Activated CD8-positive, alpha-beta memory T cell treated with anti-CD3 and anti-CD28 coated beads for 36 hours (primary cell): ENCODE measurements around the gene PARL. TPM values are rescaled to one million over a fixed set of nuclear protein-coding genes. Genes with fewer than 3 reads are reported as not detected.

Source experiments
- CTCF ChIA-PET: fragments of 350-600 bp; sonication (Branson Sonifier 250); formaldehyde crosslinking; loops from one replicate; lab custom pipeline; 2021; ENCODE audit warnings: antibody characterized with exemption; lab: Charles Lee
- POLR2A ChIA-PET: fragments of 350-600 bp; sonication (Branson Sonifier 250); formaldehyde crosslinking; loops from one replicate; lab custom pipeline; 2021; ENCODE audit warnings: antibody characterized with exemption; lab: Charles Lee
- total RNA-seq, 2 experiments: library from RNA; stranded (reverse); gene quantifications; one replicate each; pipeline ENCODE4 v1.2.3, GENCODE V29; 2021

Gene PARL
- total RNA-seq, 2 experiments from 2014 or later, result 96.3 to 107 TPM

DNA sequence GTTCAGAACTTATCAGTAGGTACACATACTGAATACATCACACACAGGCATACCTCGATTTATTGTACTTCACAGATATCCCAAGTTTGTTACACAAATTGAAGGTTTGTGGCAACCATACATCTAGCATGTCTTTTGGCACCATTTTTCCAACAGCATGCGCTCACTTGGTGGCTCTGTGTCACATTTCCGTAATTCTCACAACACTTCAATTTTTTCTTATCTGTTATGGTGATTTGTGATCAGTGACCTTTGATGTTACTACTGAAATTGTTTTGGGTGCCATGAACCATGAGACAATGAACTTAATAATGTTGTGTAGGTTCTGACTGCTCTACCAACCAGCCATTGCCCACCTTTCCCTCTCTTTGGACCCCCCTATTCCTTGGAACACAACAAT lies 10.8 kb downstream of the PARL start:
- POLR2A ChIA-PET, result no interaction called here
- CTCF ChIA-PET, result interaction anchor here (1.4 to 2.6 kb wide), 2 partner anchors 9 to 11 kb away, joined by 3 to 8 read pairs; partner anchors contain the start of gene PARL

DNA sequence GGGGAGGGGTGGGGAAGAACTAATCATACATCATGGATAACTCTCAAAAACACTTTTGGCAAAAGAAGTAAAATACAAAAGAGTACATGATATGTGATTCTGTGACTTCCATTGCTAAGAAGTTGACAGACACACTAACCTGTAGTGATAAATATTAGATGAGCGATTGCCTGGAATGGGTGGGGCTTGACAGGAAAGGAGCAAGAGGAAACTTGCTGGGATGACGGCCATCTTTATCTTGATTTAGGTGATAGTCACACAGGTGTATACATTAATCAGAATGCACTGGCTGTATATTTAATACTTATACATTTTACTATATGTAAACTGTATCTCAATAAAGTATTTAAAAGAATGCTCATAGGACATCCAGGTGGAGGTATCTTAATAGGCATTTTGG lies 13.1 kb downstream of the PARL start:
- POLR2A ChIA-PET, result no interaction called here
- CTCF ChIA-PET, result no interaction called here

DNA sequence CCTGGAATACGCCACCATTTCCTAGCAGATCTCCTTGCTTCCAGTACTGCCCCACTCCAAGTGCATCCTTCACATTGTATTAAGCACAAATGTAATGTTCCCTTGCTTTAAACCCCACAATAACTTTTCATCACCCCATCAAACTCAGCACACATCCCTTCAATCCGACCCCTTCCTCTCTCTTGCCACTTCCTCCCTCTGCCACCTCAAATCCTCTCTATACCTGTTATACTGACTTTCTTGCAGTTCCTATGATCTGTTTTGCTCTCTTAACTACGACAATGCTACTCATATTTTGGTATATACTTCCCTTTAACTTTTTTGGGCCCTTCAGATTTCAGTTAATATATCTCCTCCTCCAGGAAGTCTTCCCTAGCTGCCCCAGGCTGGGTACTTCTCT lies 14.1 kb downstream of the PARL start:
- POLR2A ChIA-PET, result no interaction called here
- CTCF ChIA-PET, result interaction anchor here (0.6 kb wide), 1 partner anchor 785 kb away, joined by 4 read pairs; no protein-coding TSS in a partner anchor

DNA sequence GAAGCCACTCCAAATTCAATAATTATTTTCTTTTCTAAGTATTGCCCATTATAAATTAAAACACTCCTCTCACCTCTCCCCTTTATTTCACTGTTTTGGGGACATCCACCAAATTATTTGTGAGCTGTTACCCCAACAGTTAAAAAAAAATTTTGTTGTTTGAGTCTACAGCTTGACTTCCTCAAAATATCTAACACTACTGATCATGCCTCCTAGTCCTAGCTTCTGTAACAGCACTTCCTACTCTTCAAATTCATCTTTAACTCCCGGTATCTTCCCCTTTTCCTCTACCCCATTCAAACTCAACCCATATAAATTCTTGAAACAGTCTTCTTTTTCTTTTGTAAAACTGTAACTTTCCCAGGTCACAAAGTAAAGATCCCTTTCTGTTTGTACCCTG lies 15.9 kb downstream of the PARL start:
- ChIA-PET POLR2A (no interaction called here), CTCF (interaction anchor here (1.1 kb wide), 1 partner anchor 16 kb away, joined by 4 read pairs; the partner anchor contains the start of gene PARL)

DNA sequence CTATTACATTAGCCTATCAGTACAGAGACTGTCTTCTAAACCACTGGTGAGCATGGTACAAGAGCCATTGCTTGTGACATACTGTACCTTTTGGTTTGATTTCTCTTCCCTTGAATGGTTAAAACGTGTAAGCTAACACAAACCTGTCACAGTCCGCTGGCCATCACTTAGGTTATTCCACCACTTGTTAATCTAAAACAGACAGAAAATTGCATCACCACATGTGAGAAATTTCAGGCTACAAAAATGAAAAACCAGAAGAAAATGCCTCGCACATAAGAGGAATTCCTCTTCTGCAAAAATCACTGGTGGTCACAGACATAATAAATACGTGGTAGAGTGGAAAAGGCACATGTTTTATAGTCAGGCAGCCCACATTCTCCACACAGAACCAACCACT lies 22.1 kb downstream of the PARL start:
- ChIA-PET POLR2A (no interaction called here), CTCF (interaction anchor here (0.6 kb wide), 1 partner anchor 20 kb away, joined by 3 read pairs; no protein-coding TSS in a partner anchor)

DNA sequence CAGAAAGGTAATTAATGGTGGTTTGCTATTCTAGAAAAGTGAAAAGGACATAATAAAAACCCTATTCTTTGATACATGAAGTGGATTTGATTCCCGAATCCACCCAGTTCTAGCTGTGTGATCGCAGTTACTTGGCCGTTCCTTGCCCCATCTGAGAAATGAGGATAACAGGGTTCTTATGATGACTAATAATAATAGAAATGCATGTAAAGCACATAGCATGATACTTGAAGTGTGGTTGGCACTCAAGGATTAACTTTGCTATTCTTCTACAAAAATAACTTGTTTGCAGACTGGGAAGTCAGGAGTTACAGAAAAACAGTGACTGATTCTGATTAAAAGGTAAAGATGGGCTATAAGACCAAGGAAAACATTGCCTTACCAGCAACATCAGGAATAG lies 26.8 kb downstream of the PARL start:
- POLR2A ChIA-PET, result no interaction called here
- CTCF ChIA-PET, result no interaction called here

DNA sequence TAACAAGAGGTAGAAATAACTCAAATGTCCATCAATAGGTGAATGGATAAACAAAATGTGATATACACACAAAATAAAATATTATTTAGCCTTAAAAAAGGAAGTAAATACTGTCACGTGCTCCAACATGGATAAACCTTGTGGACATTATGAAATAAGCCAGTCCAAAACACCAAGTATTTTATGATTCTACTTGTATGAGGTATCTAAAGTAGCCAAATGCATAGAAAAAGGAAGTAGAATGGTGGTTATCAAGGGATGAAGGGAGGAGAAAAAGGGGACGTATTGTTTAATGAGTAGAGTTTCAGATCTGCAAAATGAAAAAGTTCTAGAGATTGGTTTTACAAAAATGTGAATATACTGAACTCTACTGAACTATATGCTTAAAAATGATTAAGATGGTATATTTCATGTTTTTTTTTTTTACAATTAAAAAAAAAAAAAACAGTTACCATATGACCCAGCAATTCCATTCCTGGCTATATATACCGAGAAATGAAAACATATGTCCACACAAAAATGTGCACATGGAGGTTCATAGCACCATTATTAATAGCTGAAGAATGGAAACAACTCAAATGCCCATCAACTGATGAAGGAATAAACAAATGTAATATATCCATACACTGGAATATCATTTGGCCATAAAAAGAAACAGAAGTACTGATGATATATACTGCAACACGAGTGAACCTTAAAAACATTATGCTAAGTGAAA lies 30.2 kb downstream of the PARL start:
- POLR2A ChIA-PET, result no interaction called here
- CTCF ChIA-PET, result no interaction called here

DNA sequence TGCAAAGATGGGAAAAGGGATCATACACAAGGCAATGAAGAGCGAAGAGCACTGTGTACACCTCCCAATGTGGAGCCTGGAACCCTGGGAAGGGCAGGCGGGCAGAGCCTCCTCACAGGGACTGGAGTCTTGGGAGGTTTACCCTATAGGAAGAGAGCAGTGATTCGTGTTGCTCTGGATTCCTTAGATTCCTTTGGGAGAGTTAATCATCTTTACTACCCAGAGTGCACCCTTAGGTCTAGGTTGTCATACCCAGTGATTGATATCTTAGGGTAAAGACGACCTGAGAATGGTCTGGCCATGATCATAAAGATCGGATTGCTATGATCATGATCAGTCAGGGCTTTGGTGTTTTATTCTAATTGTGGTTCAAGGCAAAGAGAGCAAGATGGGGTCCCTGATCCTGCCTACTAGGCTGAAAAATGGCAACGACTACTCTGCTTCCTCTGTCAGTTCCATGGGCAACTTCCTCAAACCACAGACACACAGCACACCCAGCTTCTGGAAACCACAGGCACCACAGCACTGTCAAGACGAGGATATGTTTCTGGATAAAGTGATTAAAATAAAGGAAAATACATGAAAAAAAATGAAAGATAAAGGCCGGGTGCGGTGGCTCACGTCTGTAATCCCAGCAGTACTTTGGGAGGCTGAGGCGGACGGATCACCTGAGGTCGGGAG lies 38.9 kb downstream of the PARL start:
- ChIA-PET CTCF (interaction anchor here (1.6 kb wide), 1 partner anchor 38 kb away, joined by 5 read pairs; the partner anchor contains the start of gene PARL), POLR2A (no interaction called here)

DNA sequence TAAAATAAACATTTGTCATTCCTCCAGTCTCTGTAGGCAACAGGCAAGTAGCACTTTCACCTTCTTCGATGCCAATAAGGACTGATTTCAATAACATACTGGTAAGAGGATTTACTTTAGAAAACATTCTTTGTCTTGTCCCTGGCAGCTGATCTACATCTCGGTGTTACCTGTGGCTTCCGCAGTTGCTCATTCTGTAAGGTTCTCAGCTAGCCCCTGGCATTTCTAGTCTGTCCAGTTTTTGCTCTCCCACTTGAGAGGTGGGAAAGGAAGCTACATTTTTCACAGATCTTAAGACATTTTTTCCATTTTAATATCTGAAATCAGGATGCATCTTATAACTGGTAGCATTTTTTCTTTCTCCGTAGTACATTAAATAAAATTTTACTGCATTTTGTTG lies 39.6 kb downstream of the PARL start:
- ChIA-PET CTCF (interaction anchor here (1.6 kb wide), 1 partner anchor 39 kb away, joined by 5 read pairs; the partner anchor contains the start of gene PARL), POLR2A (no interaction called here)

DNA sequence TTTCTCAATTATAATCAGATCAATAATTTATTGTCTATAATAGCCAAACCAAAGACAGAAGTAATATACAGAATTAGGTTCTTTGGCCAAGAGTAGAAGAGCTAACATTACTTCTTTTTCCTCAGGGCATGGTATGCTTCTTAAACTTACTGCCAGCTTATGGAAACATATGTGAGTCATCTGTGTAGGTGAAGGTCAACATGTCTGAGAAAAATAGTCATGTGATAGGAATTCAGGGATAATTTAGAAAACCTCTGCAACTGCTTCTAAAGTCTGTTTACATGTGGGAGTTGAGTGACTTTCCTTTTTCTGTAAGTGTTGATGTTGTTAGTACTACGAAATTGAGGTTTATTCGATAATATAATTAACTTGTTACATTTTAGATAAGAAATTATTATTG lies 40.1 kb downstream of the PARL start:
- POLR2A ChIA-PET, result no interaction called here

DNA sequence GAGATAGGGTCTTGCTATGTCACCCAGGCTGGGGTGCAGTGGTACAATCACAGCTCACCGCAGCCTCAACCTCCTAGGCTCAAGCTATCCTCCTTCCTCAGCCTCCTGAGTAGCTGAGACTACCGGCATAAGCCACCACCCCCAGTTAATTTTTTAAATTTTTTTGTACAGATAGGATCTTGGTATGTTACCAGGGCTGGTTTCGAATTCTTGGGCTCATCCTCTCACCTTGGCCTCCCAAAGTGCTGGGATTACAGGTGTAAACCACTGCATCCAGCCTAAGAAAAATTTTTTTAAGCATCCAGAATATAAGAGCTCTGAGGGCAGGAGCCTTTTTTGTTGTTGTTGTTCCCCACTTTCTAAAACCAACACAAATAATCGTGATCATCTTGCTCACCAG lies 44.9 kb downstream of the PARL start:
- CTCF ChIA-PET, result no interaction called here

More for the DNA sequence above, 40.1 kb downstream of the PARL start:
- CTCF ChIA-PET, result interaction anchor here (0.9 to 1.6 kb wide), 2 partner anchors 9 to 40 kb away, joined by 3 to 5 read pairs; partner anchors contain the start of gene PARL

DNA sequence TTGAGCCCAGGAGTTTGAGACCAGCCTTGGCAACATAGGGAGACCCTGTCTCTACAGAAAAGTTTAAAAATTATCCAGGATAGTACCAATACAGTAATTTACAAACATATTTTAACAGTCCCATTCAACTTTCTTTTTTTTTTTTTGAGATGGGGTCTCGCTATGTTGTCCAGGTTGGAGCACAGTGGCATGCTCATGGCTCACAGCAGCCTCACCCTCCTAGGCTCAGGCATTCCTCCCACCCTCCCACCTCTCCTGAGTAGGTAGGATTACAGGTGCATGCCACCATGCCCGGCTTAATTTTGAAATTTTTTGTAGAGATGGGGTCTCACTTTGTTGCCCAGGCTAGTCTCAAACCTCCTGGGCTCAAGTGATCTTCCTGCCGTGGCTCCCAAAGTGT lies 46.8 kb downstream of the PARL start:
- CTCF ChIA-PET, result no interaction called here
- POLR2A ChIA-PET, result no interaction called here

More for the DNA sequence above, 44.9 kb downstream of the PARL start:
- POLR2A ChIA-PET, result no interaction called here

DNA sequence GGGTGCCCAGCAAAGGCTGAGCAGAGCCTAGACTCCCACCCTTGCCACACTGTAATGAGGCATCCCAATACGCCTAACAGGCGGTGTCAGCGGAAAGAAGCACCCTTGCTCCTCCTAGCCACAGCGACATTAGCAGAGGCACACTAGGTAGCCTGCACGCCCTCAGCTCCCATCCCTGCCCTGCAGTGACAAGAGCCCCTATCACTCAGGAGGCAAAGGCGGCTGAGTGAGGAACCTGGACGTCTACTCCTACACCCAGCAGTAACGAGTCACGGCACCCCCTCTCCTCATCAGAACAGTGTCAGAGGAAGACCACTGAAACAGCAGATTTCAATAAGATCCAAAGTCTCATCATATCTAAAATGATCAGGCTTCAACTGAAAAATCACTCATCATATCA lies 47.3 kb downstream of the PARL start:
- ChIA-PET POLR2A (no interaction called here), CTCF (interaction anchor here (0.6 kb wide), 1 partner anchor 50 kb away, joined by 3 read pairs; no protein-coding TSS in a partner anchor)

DNA sequence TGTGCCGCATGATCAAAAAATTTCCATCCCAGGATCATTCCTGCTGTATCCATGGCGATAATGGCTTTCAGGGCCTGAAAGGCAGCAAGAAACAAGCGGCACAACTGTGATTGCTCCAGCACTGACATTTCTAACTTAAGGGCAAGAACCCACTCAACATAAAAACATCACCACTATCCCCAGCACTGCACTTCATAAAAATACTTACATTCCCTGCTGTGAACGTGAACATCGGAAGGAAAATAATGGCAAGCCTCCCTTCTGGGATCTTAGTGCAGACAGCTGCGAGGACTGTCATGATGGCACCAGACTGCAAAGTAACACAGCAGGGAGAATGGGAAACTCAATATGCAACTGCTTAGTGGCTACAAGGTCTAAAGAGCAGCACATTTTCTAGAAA lies 51.2 kb downstream of the PARL start:
- ChIA-PET CTCF (interaction anchor here (1.5 kb wide), 1 partner anchor 18 kb away, joined by 3 read pairs; no protein-coding TSS in a partner anchor), POLR2A (no interaction called here)

DNA sequence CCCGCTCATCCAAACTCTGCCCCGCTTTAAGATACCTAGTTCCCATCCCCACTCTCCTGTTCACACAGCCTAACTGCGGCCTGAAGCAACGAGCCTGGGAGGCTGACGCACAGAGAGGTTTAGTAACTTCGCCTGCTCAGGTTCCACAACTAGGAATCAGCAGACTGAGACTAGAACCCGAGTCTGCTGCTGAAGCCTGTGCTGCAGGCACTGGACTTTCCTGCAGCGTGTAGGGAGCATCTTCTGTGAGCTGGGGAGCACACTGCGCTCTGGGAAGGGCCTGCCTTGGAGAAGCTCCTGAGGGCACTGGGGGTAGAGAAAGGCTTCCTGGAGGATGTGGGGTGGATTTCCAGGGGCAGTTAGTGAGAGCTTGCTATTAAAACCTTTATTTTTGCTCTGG lies 54.5 kb downstream of the PARL start:
- POLR2A ChIA-PET, result no interaction called here
- CTCF ChIA-PET, result no interaction called here

DNA sequence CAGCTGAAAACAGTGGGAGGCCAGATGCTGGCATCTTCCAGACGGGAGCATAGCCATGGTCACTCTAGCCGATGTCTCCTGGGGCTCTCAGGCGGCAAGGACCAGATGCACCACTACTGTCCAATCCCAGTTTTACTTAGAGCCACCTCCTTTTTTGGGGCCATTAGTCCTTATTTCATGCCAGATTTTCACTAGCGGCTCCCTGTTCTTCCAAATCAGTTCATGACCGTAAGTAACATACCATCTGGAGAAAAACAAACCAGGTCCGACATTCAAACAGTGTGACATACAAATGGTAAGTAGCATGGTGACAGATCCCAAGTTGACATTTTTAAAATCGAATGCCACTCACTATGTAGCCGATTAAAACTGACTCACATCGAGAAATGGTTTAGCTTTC lies 55.2 kb downstream of the PARL start:
- POLR2A ChIA-PET, result no interaction called here
- CTCF ChIA-PET, result no interaction called here

DNA sequence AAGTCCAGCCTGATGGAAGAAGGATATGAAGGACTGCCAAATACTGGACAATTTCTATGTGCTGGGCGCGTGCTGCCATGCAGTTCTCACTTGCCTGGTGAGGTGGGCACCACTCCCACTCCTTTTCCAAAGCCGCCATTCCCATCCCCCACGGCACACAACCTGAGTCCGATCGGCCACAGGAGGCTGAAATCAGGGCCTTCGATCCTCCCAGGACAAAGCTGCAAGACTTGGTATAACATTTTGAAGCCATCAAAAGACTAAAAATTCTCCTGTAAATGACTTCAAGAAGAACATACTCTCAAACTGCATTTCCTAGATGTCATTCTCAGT lies 56.2 kb downstream of the PARL start:
- POLR2A ChIA-PET, result no interaction called here
- CTCF ChIA-PET, result no interaction called here

DNA sequence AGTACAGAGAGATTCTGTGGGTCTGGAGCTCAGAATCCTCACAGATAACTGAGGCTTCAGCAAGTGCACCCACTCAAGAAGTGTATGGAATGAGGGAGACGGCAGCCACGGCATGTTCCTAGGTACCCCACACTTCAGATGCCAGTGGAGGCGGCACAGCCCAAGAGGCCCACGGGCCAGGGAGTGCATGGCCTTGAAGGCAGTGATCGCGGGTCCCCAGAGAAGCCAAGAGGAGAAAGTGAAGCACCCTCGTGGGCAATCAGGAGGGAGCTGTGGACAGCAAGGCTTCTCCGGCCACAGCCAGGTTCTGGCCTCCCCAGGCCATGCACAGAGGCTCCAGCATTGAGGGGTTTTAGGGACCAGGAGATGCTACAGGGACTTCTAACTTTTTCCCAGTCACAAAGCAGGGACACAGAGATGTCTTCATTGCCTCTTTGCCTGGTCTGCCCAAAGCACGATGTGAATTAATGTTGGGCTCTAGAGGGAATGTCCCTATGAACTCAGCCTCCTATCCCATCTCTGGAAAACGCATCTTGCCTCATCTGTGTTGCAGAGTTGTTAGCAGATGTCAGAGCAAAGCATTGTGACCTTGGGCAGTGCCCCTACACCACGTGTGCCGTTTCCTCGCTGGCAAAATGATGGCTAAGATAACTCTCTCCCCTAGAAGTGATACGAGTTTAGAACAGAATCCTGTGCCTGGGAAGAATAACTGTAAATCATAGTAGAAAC lies 56.7 kb downstream of the PARL start:
- CTCF ChIA-PET, result no interaction called here
- POLR2A ChIA-PET, result no interaction called here

DNA sequence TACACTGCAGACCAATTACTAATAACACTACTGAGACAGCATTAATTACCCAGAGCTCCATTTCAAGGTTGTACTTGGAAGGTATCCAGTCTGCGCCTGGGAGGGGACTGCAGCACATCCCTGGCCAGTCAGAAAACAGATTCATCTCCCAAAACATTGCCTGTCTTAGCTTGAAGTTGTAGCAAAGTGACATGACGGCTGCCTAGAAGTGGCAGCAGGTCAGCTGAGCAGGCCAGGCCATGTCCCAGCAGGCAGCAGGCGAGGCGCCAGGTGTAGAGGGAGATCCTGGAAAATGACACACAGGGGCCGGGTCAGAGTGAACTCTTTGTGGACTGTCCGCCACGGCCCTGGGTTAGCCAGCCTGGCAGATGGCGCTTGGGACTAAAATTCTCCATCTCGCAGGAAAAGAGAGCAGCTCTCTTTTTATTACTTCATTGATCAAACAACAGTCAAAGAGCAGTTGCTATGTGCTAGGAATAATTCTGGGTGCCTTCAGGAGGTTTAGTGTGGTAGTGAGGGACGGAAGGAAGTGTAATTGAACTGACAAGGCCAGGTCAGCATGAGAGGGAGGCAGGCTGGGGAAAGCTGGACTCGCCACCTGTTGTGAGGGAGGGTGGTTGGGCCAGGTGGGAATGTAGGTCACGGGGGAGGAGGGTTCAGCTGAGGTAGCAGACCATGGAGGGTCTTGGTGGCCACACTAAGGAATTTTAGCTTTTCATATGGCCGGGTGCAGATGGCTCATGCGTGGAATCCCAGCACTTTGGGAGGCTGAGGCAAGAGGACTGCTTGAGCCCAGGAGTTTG lies 58.0 kb downstream of the PARL start:
- POLR2A ChIA-PET, result interaction anchor here (1.0 kb wide), 1 partner anchor 58 kb away, joined by 3 read pairs; no protein-coding TSS in a partner anchor
- CTCF ChIA-PET, result interaction anchor here (0.8 to 2.1 kb wide), 4 partner anchors 11 to 471 kb away, joined by 3 to 7 read pairs (median 4); no protein-coding TSS in a partner anchor
